ENCODE results near the gene C1QTNF4.
"Not testable (repeated sequence)": the region's sequence is repeated elsewhere in the genome, so short reads cannot be mapped to it uniquely, and the experiment has no call there.

Gene C1QTNF4

DNA sequence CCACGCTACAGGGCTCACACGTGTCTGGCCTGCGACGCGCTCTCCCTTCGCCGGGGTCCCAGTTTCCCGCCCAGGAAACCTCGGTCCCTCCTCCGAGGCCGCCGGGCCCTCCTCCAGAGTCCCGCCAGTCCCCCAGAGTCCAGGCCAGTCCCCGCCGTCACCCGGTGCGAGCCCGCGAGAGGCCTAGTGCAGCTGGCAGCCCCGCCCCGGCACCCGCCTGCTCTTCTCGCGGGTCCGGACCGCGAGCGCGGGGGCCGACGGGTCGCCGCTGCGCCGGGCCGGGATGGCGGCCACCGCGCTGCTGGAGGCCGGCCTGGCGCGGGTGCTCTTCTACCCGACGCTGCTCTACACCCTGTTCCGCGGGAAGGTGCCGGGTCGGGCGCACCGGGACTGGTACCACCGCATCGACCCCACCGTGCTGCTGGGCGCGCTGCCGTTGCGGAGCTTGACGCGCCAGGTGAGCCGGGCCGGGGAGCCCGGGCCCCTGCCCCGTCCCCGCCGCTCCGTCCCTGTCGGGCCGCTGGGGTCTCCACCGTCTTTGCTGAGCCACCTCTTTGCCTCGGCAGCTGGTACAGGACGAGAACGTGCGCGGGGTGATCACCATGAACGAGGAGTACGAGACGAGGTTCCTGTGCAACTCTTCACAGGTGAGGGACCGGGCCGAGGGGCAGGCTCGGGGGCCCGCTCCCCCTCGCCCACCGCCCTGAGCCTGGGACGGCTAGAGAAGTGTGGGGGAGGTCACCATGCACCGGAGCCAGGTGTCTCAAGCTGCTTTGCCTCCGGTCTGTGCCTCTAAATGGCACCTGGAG is 28.7 kb downstream of the C1QTNF4 start, which contains the start of gene PTPMT1:
PTPMT1 (plus strand) TSS at position 260 of the 809 bp plus-strand sequence; CDS start at position 284, 24 bp downstream.
- peak; percentile 50 for DNase-seq (ENCODE audit: low read depth)

DNA sequence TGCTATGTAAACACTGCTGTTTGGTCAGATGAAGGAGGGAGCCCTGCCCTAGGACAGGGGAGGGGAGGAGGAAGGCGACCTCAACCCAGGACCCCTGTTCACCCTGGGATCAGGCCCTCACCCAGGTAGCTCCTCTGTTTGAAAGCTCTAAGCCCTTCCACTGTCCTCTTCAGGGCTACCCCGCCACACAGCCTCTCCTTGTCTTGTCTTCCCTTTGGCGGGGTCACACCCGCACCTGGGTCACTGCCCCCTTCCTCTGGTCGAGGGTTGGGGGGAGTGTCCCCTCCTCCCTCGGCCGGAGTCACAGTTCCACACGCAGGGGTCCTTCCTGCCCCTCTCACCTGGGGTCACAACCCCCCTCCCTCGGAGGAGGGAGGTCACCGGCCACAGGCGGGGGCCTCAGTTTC is 29.3 kb downstream of the C1QTNF4 start:
- no peak for DNase-seq (ENCODE audit: low read depth)

DNA sequence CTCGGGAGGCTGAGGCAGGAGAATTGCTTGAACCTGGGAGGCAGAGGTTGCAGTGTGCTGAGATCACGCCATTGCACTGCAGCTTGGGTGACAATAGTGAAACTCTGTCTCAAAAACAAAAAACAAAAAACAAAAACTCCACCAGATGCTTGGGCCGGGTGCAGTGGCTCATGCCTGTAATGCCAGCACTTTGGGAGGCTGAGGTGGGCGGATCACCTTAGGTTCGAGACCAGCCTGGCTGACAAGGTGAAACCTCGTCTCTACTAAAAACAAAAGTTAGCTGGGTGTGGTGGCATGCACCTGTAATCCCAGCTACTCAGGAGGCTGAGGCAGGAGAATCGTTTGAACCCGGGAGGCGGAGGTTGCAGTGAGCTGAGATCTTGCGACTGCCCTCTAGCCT is 29.8 kb downstream of the C1QTNF4 start:
- DNase-seq (ENCODE audit: low read depth) = not testable (repeated sequence)

GRCh38 chr11:47562393-47562792 is 31.8 kb downstream of the C1QTNF4 start:
- not testable (repeated sequence) for DNase-seq (ENCODE audit: low read depth)

GRCh38 chr11:47560426-47560825 is 33.8 kb downstream of the C1QTNF4 start:
- no peak for DNase-seq (ENCODE audit: low read depth)

DNA sequence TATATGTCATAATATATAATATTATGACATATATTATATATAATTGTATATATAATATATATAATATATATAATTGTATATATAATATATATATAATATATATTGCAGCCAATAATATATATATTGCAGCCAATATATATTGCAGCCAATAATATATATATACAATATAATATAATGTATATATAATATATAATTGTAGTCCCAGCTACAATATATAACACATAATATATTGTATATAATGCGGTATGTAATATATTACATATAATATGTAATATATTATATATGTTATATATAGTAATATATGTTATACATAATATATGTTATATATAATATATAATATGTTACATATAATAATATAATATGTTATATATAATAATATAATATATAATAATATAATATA is 35.5 kb downstream of the C1QTNF4 start:
- DNase-seq (ENCODE audit: low read depth) = no peak

DNA sequence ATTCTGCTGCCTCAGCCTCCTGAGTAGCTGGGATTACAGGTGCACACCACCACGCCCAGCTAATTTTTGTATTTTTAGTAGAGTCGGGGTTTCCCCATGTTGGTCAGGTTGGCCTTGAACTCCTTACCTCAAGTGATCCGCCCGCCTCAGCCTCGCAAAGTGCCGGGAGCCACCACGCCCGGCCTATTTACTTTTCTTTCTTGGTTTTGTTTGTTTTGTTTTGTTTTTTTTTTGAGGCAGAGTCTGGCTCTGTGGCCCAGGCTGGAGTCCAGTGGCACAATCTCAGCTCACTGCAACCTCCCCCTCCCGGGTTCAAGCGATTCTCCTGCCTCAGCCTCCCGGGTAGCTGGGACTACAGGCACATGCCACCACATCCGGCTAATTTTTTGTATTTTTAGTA is 37.2 kb downstream of the C1QTNF4 start:
- DNase-seq (ENCODE audit: low read depth) = not testable (repeated sequence)

GRCh38 chr11:47553406-47553743 is 40.8 kb downstream of the C1QTNF4 start:
- DNase-seq (ENCODE audit: low read depth) = peak; percentile 37

DNA sequence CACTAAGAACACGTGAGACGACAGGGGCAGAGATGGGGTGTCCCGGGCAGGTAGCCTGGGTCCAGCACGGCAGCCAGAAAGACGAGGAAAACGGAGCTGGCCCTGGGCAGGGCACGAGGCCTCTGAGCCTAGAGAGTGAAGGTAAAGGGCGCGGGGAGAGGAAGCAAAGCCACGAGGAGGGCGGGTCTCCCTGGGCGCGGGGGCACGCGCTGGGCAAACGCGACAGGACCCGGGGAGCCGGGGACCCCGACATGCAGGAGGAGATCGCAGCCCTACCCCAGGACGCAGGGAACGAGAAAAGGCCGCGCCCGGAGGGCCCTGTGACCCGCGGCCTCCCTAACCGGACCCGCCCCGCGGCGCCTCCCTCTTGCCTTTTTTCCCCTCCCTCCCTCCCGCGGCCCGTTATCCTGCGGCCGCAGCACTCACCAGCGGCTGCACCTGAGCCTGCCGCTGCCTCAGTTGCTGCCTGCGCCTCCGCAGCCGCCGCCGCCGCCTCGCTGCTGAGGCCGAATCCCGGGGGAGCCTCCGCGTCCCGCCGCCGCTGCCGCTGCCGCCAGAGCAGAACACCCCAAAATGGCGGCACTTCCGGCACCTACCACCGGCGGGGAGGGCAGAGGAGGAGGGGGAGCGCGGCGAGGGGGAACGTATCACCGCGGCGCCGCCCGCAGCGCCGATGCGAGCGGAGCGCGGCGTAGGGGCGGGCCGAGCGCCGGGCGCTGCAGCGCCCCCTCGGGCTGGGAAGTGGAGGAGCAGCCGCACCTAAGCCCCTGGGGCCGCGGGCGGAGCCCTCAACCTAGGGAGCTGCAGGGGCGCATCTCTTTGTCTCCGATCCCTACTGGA is 41.4 kb downstream of the C1QTNF4 start, which contains the start of gene CELF1:
CELF1 (minus strand) TSS at position 567 of the 840 bp plus-strand sequence. CDS start 53,609 bp downstream, outside the sequence.
- peak; percentile 80 for DNase-seq (ENCODE audit: low read depth)

DNA sequence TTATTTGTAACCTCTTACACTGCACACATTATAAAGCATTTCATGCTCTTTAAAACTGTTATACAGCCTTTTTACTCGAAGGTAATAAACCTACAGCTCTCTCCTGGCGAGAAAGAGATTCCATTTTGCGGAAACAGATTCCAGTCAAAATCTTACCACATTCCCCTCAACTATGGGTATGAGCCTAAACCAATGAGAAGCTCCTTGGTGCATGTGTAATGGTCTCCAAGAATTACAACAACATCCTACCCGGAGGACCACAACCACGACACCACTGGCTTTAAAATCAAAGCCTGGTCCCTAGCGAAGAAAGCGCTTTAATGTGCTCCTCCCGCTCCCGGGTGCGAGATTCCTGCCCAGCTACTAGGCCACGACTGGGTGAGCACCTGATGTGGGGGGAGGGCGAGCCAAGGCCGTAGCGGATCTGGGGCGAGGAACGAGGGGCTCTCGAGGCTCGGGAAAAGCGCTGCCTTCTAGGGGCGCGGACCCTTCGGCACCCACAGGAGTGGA is 42.1 kb downstream of the C1QTNF4 start:
- DNase-seq (ENCODE audit: low read depth) = peak; percentile 65

- peak; percentile 36 for DNase-seq (ENCODE audit: low read depth)
Observed at GRCh38 chr11:47551086-47551485, 43.1 kb downstream of the C1QTNF4 start.

- DNase-seq (ENCODE audit: low read depth) = peak; percentile 28
Observed at GRCh38 chr11:47550288-47551047, 43.7 kb downstream of the C1QTNF4 start.

DNA sequence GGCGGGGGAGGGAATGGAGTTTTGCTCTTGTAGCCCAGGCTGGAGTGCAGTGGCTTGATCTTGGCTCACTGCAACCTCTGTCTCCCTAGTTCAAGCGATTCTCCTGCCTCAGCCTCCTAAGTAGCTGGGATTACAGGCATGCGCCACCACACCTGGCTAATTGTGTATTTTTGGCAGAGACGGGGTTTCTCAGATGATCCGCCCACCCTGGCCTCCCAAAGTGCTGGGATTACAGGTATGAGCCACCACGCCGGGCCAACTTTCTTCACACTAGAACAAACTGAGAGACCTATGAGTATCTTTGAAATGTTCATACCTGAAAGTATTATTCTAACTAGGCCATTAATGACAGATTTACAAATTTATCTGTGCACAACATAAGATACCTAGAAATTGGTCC is 47.9 kb downstream of the C1QTNF4 start:
- not testable (repeated sequence) for DNase-seq (ENCODE audit: low read depth)

- no peak for DNase-seq (ENCODE audit: low read depth)
Observed at GRCh38 chr11:47545298-47545697, 48.9 kb downstream of the C1QTNF4 start.

- DNase-seq (ENCODE audit: low read depth) = no peak
Observed at GRCh38 chr11:47541070-47541469, 53.1 kb downstream of the C1QTNF4 start.

- DNase-seq (ENCODE audit: low read depth) = no peak
Observed at GRCh38 chr11:47539681-47540039, 54.6 kb downstream of the C1QTNF4 start.

All from amniotic epithelial cell (primary cell).